GM18505 (cell line): ENCODE data around the gene MCEE.
A peak's percentile ranks its signal among the peaks of the same experiment; 100 is the strongest.
"Not testable (repeated sequence)": the region's sequence is repeated elsewhere in the genome, so short reads cannot be mapped to it uniquely, and the experiment has no call there.

Source experiments
- ATAC-seq: cut with Tn5 transposase; IDR thresholded peaks from one replicate; pipeline ENCODE4 v1.9.1; 2021; ENCODE audit not compliant: unreplicated experiment
- POLR2A ChIP-seq: IDR thresholded peaks from 4 replicates; pipeline ENCODE4 v1.6.1; 2011; ENCODE audit warnings: borderline replicate concordance; ENCODE audit not compliant: insufficient read depth, insufficient read length; ENCODE audit errors: extremely low read depth

Gene MCEE

GRCh38 chr2:71130152-71130904, at the start of gene MCEE, which contains the start of gene MPHOSPH10:
TSS of gene MCEE (minus strand) at chr2:71130229. CDS start at chr2:71130219, 10 bp downstream.
TSS of gene MPHOSPH10 (plus strand) at chr2:71130634. CDS start at chr2:71130666, 32 bp downstream.
- peak; percentile 93 for ATAC-seq
- peak; percentile 74 for TF ChIP-seq POLR2A

- not testable (repeated sequence) for ATAC-seq
Observed at GRCh38 chr2:71178836-71179235, 48.8 kb upstream of the MCEE start.

GRCh38 chr2:71174207-71174606, 44.2 kb upstream of the MCEE start:
- TF ChIP-seq POLR2A: no peak
- no peak for ATAC-seq

- ATAC-seq: no peak
- TF ChIP-seq POLR2A: no peak
Observed at GRCh38 chr2:71173096-71173495, 43.1 kb upstream of the MCEE start.

- ATAC-seq: no peak
- TF ChIP-seq POLR2A: no peak
Observed at GRCh38 chr2:71166812-71167211, 36.8 kb upstream of the MCEE start.

- TF ChIP-seq POLR2A: no peak
- peak; percentile 59 for ATAC-seq
Observed at GRCh38 chr2:71157124-71157793, 27.2 kb upstream of the MCEE start.

GRCh38 chr2:71156573-71156972, 26.5 kb upstream of the MCEE start:
- no peak for TF ChIP-seq POLR2A
- ATAC-seq: no peak

- no peak for TF ChIP-seq POLR2A
- no peak for ATAC-seq
Observed at GRCh38 chr2:71155846-71156245, 25.8 kb upstream of the MCEE start.

- no peak for ATAC-seq
Observed at GRCh38 chr2:71154798-71155197, 24.8 kb upstream of the MCEE start.

GRCh38 chr2:71154279-71154678, 24.2 kb upstream of the MCEE start:
- no peak for TF ChIP-seq POLR2A
- no peak for ATAC-seq

More at GRCh38 chr2:71154798-71155197, 24.8 kb upstream of the MCEE start:
- no peak for TF ChIP-seq POLR2A

GRCh38 chr2:71153585-71154224, 23.7 kb upstream of the MCEE start:
- no peak for ATAC-seq
- no peak for TF ChIP-seq POLR2A

GRCh38 chr2:71151620-71152019, 21.6 kb upstream of the MCEE start:
- ATAC-seq: no peak
- TF ChIP-seq POLR2A: no peak

GRCh38 chr2:71150082-71150816, 20.2 kb upstream of the MCEE start:
- no peak for TF ChIP-seq POLR2A
- ATAC-seq: no peak
